RPMI8226 (cell line): ENCODE data around the gene TBC1D19.
"Not testable (repeated sequence)": the region's sequence is repeated elsewhere in the genome, so short reads cannot be mapped to it uniquely, and the experiment has no call there.

Experiments
- DNase-seq: peaks from one replicate; pipeline ENCODE4 v3.0.0-alpha.2; 2015

Gene TBC1D19

GRCh38 chr4:26583865-26584652, at the start of gene TBC1D19:
TSS of gene TBC1D19 (plus strand) at chr4:26584084. CDS start at chr4:26584194, 110 bp downstream.
- DNase-seq = peak; percentile 87

GRCh38 chr4:26542991-26543390, 40.9 kb upstream of the TBC1D19 start:
- no peak for DNase-seq

- DNase-seq = no peak
Measured at GRCh38 chr4:26544421-26544820, 39.5 kb upstream of the TBC1D19 start.

- not testable (repeated sequence) for DNase-seq
Measured at GRCh38 chr4:26548379-26548778, 35.5 kb upstream of the TBC1D19 start.

- no peak for DNase-seq
Measured at GRCh38 chr4:26557164-26557563, 26.7 kb upstream of the TBC1D19 start.

GRCh38 chr4:26558166-26558895, 25.6 kb upstream of the TBC1D19 start:
- DNase-seq = no peak

- DNase-seq = no peak
Measured at GRCh38 chr4:26566133-26566532, 17.8 kb upstream of the TBC1D19 start.

- DNase-seq = no peak
Measured at GRCh38 chr4:26568446-26568994, 15.4 kb upstream of the TBC1D19 start.

GRCh38 chr4:26570596-26570995, 13.3 kb upstream of the TBC1D19 start:
- no peak for DNase-seq

GRCh38 chr4:26573389-26573794, 10.5 kb upstream of the TBC1D19 start:
- DNase-seq = no peak

- DNase-seq = no peak
Measured at GRCh38 chr4:26574563-26574962, 9.3 kb upstream of the TBC1D19 start.

- DNase-seq = no peak
Measured at GRCh38 chr4:26576231-26576739, 7.6 kb upstream of the TBC1D19 start.

- DNase-seq = no peak
Measured at GRCh38 chr4:26577066-26577465, 6.8 kb upstream of the TBC1D19 start.

- no peak for DNase-seq
Measured at GRCh38 chr4:26579169-26579568, 4.7 kb upstream of the TBC1D19 start.

GRCh38 chr4:26581341-26581740, 2.5 kb upstream of the TBC1D19 start:
- not testable (repeated sequence) for DNase-seq

- DNase-seq = no peak
Measured at GRCh38 chr4:26583538-26583864, 383 bp upstream of the TBC1D19 start.

- no peak for DNase-seq
Measured at GRCh38 chr4:26584725-26585124, 841 bp downstream of the TBC1D19 start.

- DNase-seq = no peak
Measured at GRCh38 chr4:26589705-26590104, 5.8 kb downstream of the TBC1D19 start.

- no peak for DNase-seq
Measured at GRCh38 chr4:26590639-26591038, 6.8 kb downstream of the TBC1D19 start.

GRCh38 chr4:26593557-26593956, 9.7 kb downstream of the TBC1D19 start:
- DNase-seq = not testable (repeated sequence)

- no peak for DNase-seq
Measured at GRCh38 chr4:26594371-26594770, 10.5 kb downstream of the TBC1D19 start.

- no peak for DNase-seq
Measured at GRCh38 chr4:26594778-26595177, 10.9 kb downstream of the TBC1D19 start.

- no peak for DNase-seq
Measured at GRCh38 chr4:26596843-26597242, 13.0 kb downstream of the TBC1D19 start.

- DNase-seq = no peak
Measured at GRCh38 chr4:26601204-26601603, 17.3 kb downstream of the TBC1D19 start.
